ENCODE data around the gene AFF1.

GRCh38 chr4:87108142-87108546, 173.3 kb downstream of the AFF1 start:
- TF ChIP-seq CTCF (IDR thresholded peaks at IDR 0.05) (no peak), POLR2A (IDR thresholded peaks at IDR 0.05) (no peak)
